NCI-H2227 treated with DMSO at 0.1 percent for 48 hours (cell line): ENCODE measurements around the gene CFAP410.

ENCODE experiments used
- DNase-seq: peaks from one replicate; lab custom pipeline; 2025; lab: John Stamatoyannopoulos, UW

CFAP410 gene

GRCh38 chr21:44330698-44331097, 8.5 kb downstream of the CFAP410 start:
- no peak for DNase-seq

DNA sequence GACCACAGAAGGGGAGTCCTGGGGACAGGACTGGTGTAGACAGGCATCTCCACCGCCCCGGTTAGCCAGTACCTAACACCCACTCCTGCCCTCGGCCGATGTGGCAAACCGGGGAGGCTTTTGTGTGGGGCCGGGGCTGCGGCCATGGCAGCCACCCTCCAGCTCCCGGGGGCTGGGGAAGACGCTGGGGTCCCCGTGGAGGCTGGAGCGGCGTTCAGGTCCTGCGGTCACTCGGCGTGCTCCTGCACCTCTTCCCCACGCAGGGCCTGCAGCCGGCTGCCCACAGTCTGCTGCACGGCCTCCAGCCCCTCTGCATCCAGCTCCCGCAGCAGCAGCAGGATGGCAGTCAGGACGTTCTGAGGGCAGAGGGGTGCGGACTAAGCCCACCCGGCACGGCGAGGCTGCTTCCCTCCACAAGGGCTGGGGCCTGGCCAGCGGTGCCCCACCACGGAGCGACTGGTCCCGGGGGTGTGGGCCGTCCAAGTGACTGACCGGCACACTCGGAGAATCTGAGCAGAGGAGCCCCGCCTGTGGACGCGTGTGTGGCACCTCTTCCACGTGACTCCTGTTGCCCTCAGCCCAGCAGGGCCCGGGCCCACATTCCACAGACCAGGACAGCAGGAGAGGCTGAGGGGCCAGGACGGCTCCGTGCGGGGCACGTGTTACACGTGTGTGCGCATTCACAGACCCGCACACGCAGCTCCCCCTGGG, 9.1 kb downstream of the CFAP410 start:
- DNase-seq = no peak

DNA sequence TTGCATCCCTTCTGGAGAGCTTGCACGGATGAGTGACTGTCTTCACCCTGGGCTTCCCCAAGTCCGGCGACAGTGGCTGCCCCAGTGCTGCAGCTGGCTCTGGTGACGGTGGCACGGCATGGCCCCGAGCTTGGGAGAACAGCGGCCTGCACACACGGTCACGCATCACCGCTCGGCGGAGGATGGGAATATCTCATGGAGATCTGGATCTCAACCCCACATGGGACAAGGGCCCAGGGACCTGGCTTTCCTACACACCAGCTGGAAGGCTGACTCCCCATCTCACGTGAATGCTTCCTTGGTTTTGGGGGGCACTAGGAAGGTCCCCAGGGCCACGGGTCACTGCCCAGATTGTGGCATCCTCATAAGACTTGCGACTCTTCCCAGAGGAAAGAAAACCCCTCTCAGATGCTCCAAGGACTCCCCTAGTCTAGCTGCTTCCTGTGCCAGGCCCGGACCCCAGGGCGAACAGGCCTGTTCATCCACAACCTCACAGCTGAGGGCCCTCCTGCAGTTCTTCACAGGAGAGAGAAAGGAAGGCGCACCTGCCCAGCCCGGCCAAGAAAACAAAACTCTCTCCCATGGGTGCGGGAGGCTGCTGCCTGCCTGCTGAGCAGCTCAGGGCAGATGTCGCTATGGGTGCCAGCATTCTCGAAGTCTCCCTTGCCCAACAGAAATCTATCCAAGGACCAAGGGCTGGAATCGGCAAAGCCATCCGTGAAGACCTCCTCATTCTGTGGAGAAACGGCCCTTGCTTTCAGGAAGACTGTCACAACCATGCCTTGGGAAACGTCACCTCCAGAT, 9.9 kb downstream of the CFAP410 start:
- no peak for DNase-seq

GRCh38 chr21:44328242-44328895, 10.8 kb downstream of the CFAP410 start:
- DNase-seq = no peak

DNA sequence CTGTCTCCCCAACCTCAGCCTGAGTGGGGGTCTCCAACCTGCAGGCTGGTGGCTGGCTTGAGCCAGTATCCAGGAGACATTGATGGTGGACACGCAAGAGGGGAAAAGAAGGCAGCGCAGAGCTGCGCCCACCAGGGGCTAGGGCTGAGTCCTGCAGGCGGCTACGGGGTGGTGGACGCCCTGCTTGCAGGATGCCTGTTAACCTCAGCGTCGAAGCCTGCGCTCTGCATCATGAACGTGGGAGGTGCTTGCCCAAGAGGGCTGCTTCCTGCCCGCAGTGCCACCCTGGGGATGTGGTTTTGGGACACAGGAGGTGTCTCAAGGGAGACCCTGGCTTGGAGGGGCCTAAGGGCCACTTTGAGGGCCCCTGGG, 11.6 kb downstream of the CFAP410 start:
- DNase-seq = no peak

GRCh38 chr21:44326716-44327602, 12.2 kb downstream of the CFAP410 start:
- DNase-seq = no peak

DNA sequence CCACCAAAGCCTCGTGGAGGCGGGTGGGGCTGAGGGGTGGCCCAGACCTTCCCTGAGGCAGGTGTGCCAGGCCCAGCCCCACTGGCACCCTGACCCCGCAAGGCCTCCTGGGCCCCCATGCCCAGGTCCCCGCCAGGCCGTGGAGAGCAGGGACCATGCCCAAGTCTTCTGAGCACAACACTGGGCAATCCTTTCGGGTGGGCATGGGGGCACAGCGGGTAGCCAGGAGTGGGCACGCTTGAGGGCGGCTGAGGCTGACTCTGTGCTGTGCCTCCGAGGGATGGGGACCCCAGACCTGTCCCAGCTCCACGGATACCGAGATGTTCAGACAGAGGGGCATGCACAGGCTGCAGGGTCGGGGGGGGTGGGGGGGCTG, 12.9 kb downstream of the CFAP410 start:
- no peak for DNase-seq

DNA sequence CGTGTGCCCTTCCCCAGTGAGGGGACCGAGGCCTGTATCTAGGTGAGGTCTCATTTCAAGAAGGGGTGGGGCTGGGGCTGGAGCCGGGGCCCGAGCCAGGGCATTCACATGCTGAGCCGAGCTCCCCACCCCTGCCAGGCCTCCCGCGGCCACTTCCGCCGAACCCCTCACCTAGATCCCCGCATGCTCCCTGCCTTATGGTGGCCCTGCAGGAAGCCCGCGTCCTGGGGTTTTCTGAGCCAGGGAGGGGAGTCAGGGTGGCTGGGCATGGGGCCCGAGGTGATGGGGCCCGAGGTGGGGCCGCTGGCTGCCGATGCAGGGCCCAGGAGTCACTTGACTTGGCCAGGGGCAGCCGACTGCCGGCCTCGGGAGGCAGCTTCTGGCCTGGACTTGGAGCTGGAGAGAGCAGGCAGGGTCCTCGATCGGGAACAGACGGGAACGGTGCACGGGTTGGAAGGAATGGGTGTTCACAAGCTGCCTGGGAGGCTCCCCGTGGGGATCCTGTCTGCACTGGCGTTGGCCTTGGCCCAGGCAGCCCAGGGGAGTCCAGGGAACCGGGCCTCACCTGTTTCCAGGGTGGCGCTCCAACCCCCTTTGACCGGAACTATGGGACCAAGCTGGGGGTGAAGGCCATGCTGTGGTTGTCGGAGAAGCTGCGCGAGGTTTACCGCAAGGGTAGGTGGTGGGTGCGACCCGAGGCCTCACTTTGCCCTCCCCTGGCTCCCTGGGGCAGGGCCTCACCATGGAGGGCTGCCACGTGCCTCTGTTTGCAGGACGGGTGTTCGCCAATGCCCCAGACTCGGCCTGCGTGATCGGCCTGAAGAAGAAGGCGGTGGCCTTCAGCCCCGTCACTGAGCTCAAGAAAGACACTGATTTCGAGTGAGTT, 13.6 kb downstream of the CFAP410 start:
- no peak for DNase-seq

DNA sequence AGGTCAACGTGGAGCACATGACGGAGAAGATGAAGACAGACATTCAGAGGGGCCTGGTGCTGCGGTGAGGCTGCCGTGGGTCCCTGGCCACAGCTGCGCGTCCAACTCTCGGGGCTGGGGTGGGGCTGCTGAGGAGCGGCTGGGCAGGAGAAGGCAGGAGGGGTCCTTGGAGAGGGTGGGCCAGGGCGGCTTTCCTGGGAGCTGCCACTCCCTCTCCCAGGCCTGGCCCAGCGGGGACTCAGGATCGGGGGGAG, 14.4 kb downstream of the CFAP410 start:
- no peak for DNase-seq

DNA sequence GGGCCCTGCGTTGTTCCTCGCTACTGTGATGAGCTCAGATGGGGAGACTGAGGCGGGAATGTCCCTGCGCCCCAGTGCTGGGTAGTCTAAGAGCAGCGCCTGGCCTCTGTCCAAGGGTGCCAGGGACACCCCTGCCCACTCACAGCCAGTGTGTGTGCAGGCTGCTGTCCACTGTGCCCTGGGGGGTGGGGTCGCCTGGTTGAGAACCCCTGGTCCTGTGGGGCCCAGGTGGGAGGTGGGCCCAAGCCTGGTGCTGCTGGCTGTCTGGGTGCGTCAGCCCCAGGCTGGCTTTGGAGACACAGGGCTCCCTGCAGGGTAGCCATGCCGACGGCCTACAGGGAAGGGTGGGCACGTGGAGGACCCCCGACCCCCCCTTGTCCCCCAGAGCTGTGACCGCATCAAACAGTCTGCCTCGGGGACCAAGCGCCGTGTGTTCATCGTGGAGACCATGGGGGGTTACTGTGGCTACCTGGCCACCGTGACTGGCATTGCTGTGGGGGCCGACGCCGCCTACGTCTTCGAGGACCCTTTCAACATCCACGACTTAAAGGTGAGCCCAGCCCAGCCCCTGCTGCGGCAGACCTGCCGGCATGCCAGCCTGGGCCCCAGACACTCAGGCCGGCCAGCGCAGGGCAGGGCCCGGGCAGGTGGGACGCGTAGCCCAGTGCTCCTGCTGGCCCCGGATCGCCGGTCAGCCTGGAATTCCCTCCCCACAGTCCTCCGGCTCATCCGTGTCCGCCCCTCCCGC, 14.9 kb downstream of the CFAP410 start:
- no peak for DNase-seq

DNA sequence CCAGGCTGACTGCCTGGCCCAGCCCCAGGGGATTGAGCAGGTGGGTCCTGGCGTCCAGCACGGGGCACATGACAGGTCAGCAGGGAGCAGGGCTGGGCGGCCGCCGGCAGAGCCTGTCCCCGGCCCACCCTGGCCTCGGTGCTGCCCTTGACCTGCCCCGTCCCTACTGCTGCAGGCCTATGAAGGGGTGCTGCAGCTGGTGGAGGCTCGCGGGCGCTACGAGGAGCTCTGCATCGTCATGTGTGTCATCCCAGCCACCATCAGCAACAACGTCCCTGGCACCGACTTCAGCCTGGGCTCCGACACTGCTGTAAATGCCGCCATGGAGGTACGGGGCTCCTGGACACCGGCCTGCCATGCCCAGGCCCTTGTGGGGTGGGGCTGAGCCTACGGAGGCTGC, 15.6 kb downstream of the CFAP410 start:
- no peak for DNase-seq

DNA sequence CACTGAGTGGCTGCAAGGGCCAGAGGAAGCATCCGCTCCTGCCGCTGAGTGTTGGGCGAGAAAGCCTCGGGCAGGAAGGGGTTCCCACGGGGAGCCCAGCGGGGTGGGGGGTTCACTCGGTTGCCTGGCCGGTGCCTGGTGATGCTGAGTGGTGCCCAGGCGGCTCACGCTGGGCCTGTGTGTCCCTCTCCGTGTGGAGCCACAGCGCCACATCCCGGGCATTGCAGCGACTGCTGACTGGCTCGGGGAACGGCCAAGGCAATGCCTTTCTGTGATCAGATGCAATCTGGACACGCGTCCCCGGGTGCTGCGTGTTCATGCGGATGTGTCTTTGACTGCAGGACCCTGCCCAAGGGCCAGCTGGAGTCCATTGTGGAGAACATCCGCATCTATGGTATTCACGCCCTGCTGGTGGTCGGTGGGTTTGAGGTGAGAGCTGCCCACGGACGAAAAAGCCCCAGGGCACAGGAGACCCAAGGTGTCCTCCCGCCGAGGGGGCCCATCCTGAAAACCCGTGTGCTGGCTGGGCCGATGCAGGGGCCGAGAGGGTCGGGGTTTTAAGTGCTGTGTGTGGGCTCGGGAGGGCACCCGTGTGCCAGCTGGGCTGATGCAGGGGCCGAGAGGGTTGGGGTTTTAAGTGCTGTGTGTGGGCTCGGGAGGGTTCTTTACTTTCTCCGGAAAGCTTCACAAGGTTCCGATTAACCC, 16.4 kb downstream of the CFAP410 start:
- no peak for DNase-seq

GRCh38 chr21:44321846-44322450, 17.2 kb downstream of the CFAP410 start:
- DNase-seq = no peak

DNA sequence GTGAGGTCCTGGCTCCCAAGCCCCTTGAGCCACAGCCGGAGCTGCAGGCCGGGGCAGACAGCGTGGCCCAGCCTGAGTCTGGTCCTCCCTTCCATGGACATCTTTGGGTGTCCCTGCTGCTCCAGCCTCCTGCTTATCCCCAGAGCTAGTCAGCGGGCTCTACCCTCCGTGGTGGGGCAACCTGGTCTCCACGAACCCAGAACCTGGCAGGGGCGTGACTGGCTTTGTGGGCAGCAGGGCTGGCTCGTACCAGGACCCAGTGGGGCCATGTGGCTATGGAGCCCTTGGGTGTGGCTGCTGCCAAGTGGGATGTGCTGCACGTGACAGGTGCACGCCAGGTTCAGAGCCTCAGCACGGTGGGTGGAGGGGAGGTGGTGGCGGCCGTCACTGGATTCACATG, 18.3 kb downstream of the CFAP410 start:
- DNase-seq = no peak

DNA sequence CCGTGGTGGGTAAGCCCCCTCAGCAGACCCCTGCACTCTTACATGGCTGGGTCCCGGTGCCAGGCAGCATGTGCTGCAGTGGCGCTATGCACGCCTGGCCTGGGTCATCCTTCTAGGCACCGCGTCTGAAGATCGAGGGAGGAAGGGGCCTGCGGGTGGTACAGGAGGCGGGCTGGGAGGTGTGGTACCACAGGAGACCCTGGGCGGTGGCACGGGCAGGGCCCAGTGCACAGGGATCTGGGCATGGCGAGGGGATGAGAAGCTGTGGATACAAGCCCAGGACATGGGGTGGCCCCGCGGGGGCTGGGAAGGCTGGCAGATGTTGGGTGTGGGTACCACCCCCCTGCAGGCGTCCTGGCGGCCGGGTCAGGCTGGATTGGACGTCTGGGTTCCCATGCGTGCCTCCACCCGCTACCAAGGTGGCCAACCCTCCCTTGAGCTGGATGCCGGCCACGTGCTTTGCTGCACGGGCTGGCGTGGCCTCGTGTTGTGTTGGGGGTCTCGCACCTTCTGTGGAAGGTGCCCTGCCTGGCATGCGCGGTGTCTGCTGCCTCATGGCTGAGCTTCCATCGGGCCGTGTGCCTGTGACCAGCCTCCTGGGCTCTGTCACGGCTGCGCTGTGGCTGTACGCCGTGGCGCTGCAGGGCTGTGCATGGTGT, 19.7 kb downstream of the CFAP410 start:
- no peak for DNase-seq

- DNase-seq = no peak
Observed at GRCh38 chr21:44318489-44319285, 20.5 kb downstream of the CFAP410 start.

DNA sequence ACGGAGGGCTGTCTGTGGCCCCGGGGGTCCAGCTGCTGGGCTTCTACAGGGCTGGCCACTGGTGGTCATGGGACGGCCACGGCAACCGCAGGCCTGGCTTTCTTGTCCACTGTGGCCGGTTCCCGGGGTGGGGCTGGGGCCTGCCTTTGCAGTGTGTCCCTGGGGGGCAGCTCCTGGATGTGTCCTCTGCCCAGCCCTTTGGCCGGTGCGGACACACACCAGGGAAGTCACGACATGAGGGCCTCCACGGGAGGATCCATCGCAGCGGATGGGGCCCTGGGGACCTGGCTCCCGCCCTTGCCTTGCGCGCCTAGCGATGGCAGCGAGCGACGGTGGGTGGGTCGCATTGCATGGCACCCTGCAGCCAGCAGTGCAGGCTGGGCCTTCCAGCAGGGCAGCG, 21.3 kb downstream of the CFAP410 start:
- no peak for DNase-seq

- DNase-seq = no peak
Observed at GRCh38 chr21:44317241-44317782, 21.9 kb downstream of the CFAP410 start.
